Activated naive CD4-positive, alpha-beta T cell treated with anti-CD3 and anti-CD28 coated beads for 36 hours (primary cell): ENCODE results near the gene NCEH1. TPM values are rescaled to one million over a fixed set of nuclear protein-coding genes. Genes with fewer than 3 reads are reported as not detected.
"Not testable (repeated sequence)": the region's sequence is repeated elsewhere in the genome, so short reads cannot be mapped to it uniquely, and the experiment has no call there.

ENCODE experiments used
- CTCF ChIA-PET: fragments of 350-600 bp; sonication (Branson Sonifier 250); formaldehyde crosslinking; loops from one replicate; lab custom pipeline; 2021; ENCODE audit warnings: antibody characterized with exemption; lab: Charles Lee
- DNase-seq: peaks from one replicate; pipeline ENCODE4 v3.0.0-alpha.2; 2020
- H3K27ac Mint-ChIP-seq: one replicate; pipeline ENCODE4 v1.8.0; 2021; ENCODE audit warnings: mild to moderate bottlenecking, mixed read lengths
- H3K27me3 Mint-ChIP-seq: one replicate; pipeline ENCODE4 v1.8.0; 2021; ENCODE audit warnings: low read depth, mixed read lengths
- H3K36me3 Mint-ChIP-seq: one replicate; pipeline ENCODE4 v1.8.0; 2021; ENCODE audit warnings: low read depth, mixed read lengths
- H3K4me1 Mint-ChIP-seq: one replicate; pipeline ENCODE4 v1.8.0; 2021; ENCODE audit warnings: low read depth, mixed read lengths
- H3K4me3 Mint-ChIP-seq: one replicate; pipeline ENCODE4 v1.8.0; 2021; ENCODE audit warnings: mild to moderate bottlenecking, moderate library complexity, mixed read lengths
- H3K9me3 Mint-ChIP-seq: one replicate; pipeline ENCODE4 v1.8.0; 2021; ENCODE audit warnings: mixed read lengths
- intact Hi-C: fragments of 100-400 bp; cut with micrococcal nuclease; formaldehyde crosslinking; loops from one replicate; pipeline ENCODE4 v1.15.1; 2023
- total RNA-seq, 2 experiments: library from RNA; stranded (reverse); gene quantifications; one replicate each; pipeline ENCODE4 v1.2.3, GENCODE V29; 2021

The NCEH1 gene
- total RNA-seq: 1 to 10 TPM; 2.9 to 3.5 TPM

- Mint-ChIP-seq H3K27ac (no peak within 1 kb of the TSS), H3K27me3 (no peaks in the 10 kb centered on the region), H3K36me3 (no peaks in the 10 kb centered on the region), H3K4me3 (peak within 1 kb of the TSS; percentile 91), H3K4me1 (peaks cover 11% of the 10 kb centered on the region), H3K9me3 (no peaks in the 10 kb centered on the region)
- CTCF ChIA-PET: interaction anchor here (0.6 to 1.6 kb wide), 11 partner anchors 9 to 1626 kb away, joined by 3 to 6 read pairs (median 3); partner anchors contain the start of gene ECT2
- DNase-seq: peak; percentile 85
- intact Hi-C loops: loop anchor here (1.0 kb wide), 2 partner anchors 38 to 39 kb away; partner anchors contain the start of gene ECT2
Observed at GRCh38 chr3:172710664-172711453, at the start of gene NCEH1. Gene NCEH1, minus strand, starts transcription at chr3:172711067. Its CDS starts 83 bp downstream, at chr3:172710984.

DNA sequence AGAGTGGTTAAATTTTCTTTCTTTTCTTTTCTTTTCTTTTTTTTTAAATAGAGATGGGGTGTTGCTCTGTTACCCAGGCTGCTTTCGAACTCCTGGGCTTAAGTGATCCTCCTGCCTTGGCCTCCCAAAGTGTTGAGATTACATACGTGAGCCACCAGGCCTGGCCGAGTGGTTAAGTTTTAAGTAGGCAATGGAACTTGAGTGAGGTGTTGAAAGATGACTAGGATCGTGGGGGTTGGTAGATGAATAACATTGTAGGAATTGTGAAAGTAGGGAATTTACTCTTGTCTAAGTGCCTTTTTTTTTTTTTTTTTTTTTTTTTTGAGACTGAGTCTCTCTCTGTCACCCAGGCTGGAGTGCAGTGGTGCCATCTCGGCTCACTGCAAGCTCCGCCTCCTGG, 49.5 kb upstream of the NCEH1 start:
- H3K27ac Mint-ChIP-seq, DNase-seq, CTCF ChIA-PET, intact Hi-C loops, H3K9me3 Mint-ChIP-seq, H3K27me3 Mint-ChIP-seq, H3K4me1 Mint-ChIP-seq, H3K4me3 Mint-ChIP-seq: not testable (repeated sequence)
- H3K36me3 Mint-ChIP-seq: peaks cover 53% of the 10 kb centered on the region

DNA sequence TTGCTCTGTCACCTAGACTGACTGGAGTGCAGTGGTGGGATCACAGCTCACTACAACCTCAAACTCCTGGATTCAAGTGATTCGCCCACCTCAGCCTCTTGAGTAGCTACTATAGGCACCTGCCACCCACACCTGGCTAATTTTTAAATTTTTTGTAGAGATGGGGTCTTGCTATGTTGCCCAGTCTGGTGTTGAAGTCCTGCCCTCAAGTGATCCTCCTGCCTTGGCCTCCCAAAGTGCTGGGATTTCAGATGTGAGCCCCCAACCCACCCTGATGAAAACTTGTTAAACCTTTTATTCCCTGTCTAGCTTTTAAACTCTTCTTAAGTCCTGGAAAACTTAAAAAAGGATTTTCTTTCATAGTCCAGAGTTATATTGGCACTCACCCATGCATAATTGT, 42.3 kb upstream of the NCEH1 start:
- H3K36me3 Mint-ChIP-seq: peaks cover 26% of the 10 kb centered on the region
- no peak overlapping the region for H3K4me3 Mint-ChIP-seq
- no peaks in the 10 kb centered on the region for H3K9me3 Mint-ChIP-seq
- H3K4me1 Mint-ChIP-seq: peaks cover 13% of the 10 kb centered on the region
- intact Hi-C loops: loop anchor here (5.0 kb wide), 1 partner anchor 49 kb away; no protein-coding TSS in a partner anchor
- DNase-seq: no peak
- CTCF ChIA-PET: no interaction called here
- no peak overlapping the region for H3K27ac Mint-ChIP-seq
- H3K27me3 Mint-ChIP-seq: no peaks in the 10 kb centered on the region

GRCh38 chr3:172752651-172753050, 41.8 kb upstream of the NCEH1 start:
- Mint-ChIP-seq H3K9me3 (no peaks in the 10 kb centered on the region), H3K4me1 (peaks cover 13% of the 10 kb centered on the region), H3K27me3 (no peaks in the 10 kb centered on the region), H3K27ac (no peak overlapping the region), H3K36me3 (peaks cover 22% of the 10 kb centered on the region), H3K4me3 (no peak overlapping the region)
- no peak for DNase-seq
- intact Hi-C loops: loop anchor here (5.0 kb wide), 1 partner anchor 50 kb away; no protein-coding TSS in a partner anchor
- CTCF ChIA-PET: no interaction called here

GRCh38 chr3:172751175-172751704, 40.4 kb upstream of the NCEH1 start:
- Mint-ChIP-seq H3K4me3 (peak overlapping the region; percentile 99), H3K9me3 (no peaks in the 10 kb centered on the region), H3K36me3 (peaks cover 15% of the 10 kb centered on the region), H3K27me3 (no peaks in the 10 kb centered on the region), H3K27ac (peak overlapping the region; percentile 94), H3K4me1 (peaks cover 13% of the 10 kb centered on the region)
- intact Hi-C loops: loop anchor here (2.0 to 5.0 kb wide), 4 partner anchors 51 to 904 kb away; no protein-coding TSS in a partner anchor
- CTCF ChIA-PET: interaction anchor here (1.4 to 1.8 kb wide), 2 partner anchors 11 to 78 kb away, joined by 6 to 9 read pairs; no protein-coding TSS in a partner anchor
- peak; percentile 36 for DNase-seq

DNA sequence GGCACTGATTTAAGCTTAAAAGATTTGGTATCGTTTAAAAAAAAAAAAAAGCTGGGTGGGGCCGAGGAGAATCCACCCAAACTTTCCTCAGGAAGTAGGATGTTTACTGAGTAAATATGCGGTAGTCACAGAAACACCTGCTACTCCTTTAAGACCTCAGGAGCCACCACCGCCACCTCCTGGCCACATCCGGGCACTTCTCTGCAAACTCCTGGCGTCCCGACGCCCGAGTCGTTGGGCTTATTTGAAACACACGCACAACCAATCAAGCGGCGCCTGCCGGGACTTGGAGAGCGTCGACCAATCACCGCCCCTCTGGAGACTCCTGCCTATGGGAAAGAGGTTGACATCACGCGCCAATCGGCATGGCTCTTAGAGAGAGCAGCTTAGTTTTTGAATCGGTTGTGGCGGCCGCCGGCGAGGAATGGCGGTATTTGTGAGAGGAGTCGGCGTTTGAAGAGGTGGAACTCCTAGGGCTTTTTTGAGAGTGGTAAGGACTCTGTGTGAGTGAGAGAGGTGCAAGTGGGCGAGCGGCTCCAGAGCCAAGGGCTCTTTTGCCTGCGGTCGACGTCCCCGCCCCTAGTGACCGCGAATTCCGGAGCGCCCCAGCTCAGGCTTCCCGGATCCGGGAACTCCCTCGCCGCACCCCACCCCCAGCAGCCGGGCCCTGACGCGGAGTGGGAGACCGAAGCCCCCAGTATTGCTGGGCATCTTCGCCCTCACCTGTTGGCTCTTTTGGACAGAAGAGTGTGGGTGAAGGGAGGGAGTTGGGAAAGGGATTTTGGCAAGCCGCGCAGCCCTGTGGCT, 39.7 kb upstream of the NCEH1 start, which contains the start of gene ECT2:
Gene ECT2, plus strand, starts transcription at position 359 of the 807 bp plus-strand sequence. CDS start 3,805 bp downstream, outside the sequence.
- Mint-ChIP-seq H3K9me3 (no peaks in the 10 kb centered on the region), H3K27ac (peak within 1 kb of the TSS; percentile 94), H3K36me3 (peaks cover 13% of the 10 kb centered on the region), H3K4me3 (peak within 1 kb of the TSS; percentile 99), H3K4me1 (peaks cover 13% of the 10 kb centered on the region), H3K27me3 (no peaks in the 10 kb centered on the region)
- peak; percentile 100 for DNase-seq
- CTCF ChIA-PET: interaction anchor here (0.7 to 1.8 kb wide), 11 partner anchors 8 to 237 kb away, joined by 3 to 9 read pairs (median 3); partner anchors contain the start of gene NCEH1
- intact Hi-C loops: loop anchor here (1.0 to 5.0 kb wide), 10 partner anchors 39 to 1880 kb away; partner anchors contain the start of genes FNDC3B, NCEH1 and RPL22L1

GRCh38 chr3:172750069-172750367, 39.2 kb upstream of the NCEH1 start:
- peaks cover 13% of the 10 kb centered on the region for H3K4me1 Mint-ChIP-seq
- intact Hi-C loops: loop anchor here (1.0 to 5.0 kb wide), 10 partner anchors 39 to 1880 kb away; partner anchors contain the start of genes FNDC3B, NCEH1 and RPL22L1
- peaks cover 10% of the 10 kb centered on the region for H3K36me3 Mint-ChIP-seq
- CTCF ChIA-PET: interaction anchor here (0.7 to 1.8 kb wide), 11 partner anchors 9 to 236 kb away, joined by 3 to 9 read pairs (median 3); partner anchors contain the start of gene NCEH1
- peak overlapping the region; percentile 94 for H3K27ac Mint-ChIP-seq
- peak overlapping the region; percentile 99 for H3K4me3 Mint-ChIP-seq
- H3K27me3 Mint-ChIP-seq: no peaks in the 10 kb centered on the region
- no peaks in the 10 kb centered on the region for H3K9me3 Mint-ChIP-seq
- DNase-seq: no peak

DNA sequence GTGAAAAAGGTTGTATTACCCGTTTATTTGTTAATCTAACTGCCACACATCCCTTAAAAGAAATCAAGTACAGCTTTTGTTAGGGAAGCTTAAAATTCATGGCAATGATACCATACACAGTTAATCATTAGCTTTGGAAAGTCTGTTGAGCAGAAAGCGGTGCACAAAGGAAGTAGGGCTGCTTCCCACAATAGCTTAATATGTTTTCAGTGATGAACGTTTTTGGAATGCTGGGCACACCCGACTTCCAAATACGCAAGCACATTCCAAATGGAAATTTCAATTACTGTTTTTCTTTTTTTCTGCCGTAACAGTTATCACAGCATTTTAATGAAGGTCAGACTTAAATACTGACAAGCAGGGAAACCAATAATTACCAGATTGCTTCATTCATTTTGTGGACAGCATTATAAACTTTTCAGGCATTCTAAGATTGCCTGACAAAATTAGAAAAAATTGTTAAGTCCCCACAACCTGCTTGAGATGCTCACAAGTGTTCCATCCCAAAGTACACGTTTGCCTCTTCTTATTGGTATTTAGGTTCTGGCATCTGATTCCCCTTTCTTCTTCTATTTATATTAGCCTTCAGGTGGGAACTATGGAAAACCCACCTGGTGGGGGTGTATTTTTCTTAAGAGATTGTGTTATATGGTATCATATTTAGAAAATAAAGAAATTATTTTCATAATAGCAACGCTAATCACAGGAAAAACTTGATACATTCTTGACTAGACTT, 38.5 kb upstream of the NCEH1 start:
- Mint-ChIP-seq H3K4me3 (no peak overlapping the region), H3K36me3 (peaks cover 10% of the 10 kb centered on the region), H3K27me3 (no peaks in the 10 kb centered on the region), H3K27ac (no peak overlapping the region), H3K9me3 (no peaks in the 10 kb centered on the region), H3K4me1 (peaks cover 13% of the 10 kb centered on the region)
- intact Hi-C loops: no loop called here
- no peak for DNase-seq
- CTCF ChIA-PET: interaction anchor here (0.7 to 1.8 kb wide), 9 partner anchors 9 to 77 kb away, joined by 3 to 9 read pairs (median 3); partner anchors contain the start of gene NCEH1

DNA sequence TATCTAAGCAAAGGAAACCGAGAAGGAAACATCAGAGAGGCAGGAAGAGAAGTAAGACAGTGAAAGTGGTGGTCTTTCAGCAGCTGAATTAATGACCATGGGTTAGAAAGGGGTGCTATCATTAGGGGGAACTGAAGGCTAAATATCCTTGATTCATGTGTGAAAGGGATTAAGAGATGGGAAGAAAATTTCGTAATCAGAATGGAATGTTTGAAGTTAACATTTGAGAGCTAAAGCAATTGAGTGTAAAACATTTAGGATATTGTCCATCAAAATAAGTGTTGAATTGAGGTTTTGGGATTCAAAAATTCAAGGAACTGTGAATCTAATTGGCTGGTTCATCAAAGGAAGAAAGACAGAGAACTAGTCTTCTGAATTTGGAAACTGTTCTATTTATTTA, 35.6 kb upstream of the NCEH1 start:
- Mint-ChIP-seq H3K27me3 (no peaks in the 10 kb centered on the region), H3K36me3 (peaks cover 4% of the 10 kb centered on the region), H3K9me3 (no peaks in the 10 kb centered on the region), H3K4me1 (peaks cover 4% of the 10 kb centered on the region), H3K4me3 (no peak overlapping the region), H3K27ac (no peak overlapping the region)
- no peak for DNase-seq
- CTCF ChIA-PET: interaction anchor here (0.6 kb wide), 1 partner anchor 161 kb away, joined by 3 read pairs; no protein-coding TSS in a partner anchor
- intact Hi-C loops: no loop called here

DNA sequence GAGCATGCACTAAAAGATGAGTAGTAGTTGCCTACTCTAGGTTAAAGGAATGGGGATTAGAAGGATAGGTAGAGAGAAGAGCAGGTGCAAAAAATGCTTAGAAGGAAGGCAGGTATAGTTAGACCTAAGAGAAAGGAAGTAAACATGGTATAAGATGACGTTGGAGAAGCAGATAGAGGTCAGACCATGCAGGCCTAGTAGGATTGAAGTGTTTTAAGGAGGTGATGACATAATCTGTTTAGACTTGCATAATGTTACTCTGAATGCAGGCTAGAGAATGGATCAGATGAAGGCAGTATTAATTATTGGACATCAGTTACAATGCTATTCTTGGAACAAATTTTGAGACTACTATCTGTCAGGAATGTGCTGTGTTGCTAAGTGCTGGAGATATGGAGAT, 28.6 kb upstream of the NCEH1 start:
- Mint-ChIP-seq H3K4me1 (no peaks in the 10 kb centered on the region), H3K27ac (no peak overlapping the region), H3K36me3 (no peaks in the 10 kb centered on the region), H3K4me3 (no peak overlapping the region), H3K9me3 (no peaks in the 10 kb centered on the region), H3K27me3 (no peaks in the 10 kb centered on the region)
- intact Hi-C loops: no loop called here
- CTCF ChIA-PET: interaction anchor here (1.1 kb wide), 1 partner anchor 11 kb away, joined by 6 read pairs; the partner anchor contains the start of gene ECT2
- DNase-seq: no peak

DNA sequence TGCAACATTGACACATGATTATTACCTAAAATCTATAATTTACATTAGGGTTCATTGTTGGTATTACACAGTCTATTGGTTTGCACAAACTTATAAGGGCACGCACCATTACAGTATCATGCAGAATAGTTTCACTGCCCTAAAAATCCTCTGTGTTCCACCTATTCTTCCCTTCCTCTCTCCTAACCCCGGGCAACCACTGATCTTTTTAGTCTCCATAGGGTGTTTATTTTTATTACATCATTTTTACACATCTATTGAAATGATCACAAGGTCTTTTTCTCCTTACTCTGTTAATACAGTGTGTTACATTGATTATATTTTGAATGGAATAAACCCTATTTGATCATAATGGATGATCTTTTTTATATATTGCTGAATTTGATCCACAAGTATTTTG, 24.1 kb upstream of the NCEH1 start:
- Mint-ChIP-seq H3K27ac (no peak overlapping the region), H3K36me3 (no peaks in the 10 kb centered on the region), H3K9me3 (no peaks in the 10 kb centered on the region), H3K4me3 (no peak overlapping the region), H3K4me1 (no peaks in the 10 kb centered on the region), H3K27me3 (no peaks in the 10 kb centered on the region)
- no peak for DNase-seq
- CTCF ChIA-PET: no interaction called here
- intact Hi-C loops: no loop called here
